ENCODE measurements around the gene CTXN2. TPM values are rescaled to one million over a fixed set of nuclear protein-coding genes. Genes with fewer than 3 reads are reported as not detected.

CTXN2 gene
- total RNA-seq, 1 experiment from 2014 or later: 0.05 TPM

DNA sequence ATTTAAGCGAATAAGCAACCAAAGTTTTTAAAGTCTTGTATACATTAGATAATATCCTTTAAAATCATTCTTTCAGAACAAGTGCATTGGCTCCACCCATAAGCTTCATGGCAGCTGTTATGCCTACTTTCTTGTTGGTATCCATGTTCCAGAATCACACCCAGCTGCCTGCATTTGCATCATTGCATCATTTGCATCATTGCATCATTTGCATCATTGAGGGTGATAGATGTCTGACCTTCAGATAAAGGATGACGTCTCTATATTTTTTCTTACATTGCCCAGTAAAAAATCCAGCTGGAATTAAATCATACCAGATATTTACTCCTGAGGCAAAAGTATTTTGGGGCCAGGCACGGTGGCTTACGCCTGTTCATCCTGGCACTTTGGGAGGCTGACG, 56.9 kb downstream of the CTXN2 start:
- in situ Hi-C loops (cut with HindIII; ENCODE audit: low pct_unique_long_range_greater_than_20kb, low sequenced_read_pairs): no loop called here
- no TSS peak for BruUV-seq (replicated peaks)
- CTCF ChIA-PET: no interaction called here

DNA sequence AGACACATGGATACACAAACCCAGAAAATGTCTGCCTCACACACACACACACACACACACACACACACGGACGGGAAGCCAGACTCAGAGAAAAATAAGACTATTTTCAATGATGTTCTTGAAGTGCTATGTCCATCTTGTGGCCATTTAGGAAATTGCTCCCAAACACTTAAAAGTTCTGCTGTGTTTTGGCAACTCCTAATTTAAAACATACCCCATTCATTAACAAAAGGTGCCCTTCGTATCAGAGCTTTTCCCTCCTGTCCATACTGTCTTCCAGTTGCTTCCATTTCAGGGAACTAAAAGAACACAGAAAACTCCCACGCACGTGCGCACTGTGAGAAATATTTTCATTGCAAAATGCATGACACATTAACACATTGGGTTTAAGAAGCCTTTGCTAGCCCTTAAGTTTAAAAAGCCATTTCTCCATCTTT, 59.2 kb downstream of the CTXN2 start:
- in situ Hi-C loops (cut with HindIII; ENCODE audit: low pct_unique_long_range_greater_than_20kb, low sequenced_read_pairs): no loop called here

More for the DNA sequence above, 56.9 kb downstream of the CTXN2 start:
- no peaks in the 10 kb centered on the region for H3K36me3 ChIP-seq (ENCODE audit: control insufficient read depth, insufficient read depth, low read length)
- TF ChIP-seq TCF7L2 (IDR thresholded peaks at IDR 0.05; ENCODE audit: low read depth, low read length) (no peak), REST (IDR thresholded peaks at IDR 0.05; ENCODE audit: insufficient read depth in 1 of 2, low read depth in 2 of 2, low read length in 1 of 2) (no peak), POLR2AphosphoS5 (IDR thresholded peaks at IDR 0.05; ENCODE audit: low read depth, low read length) (no peak), SIN3A (IDR thresholded peaks at IDR 0.05; ENCODE audit: borderline replicate concordance, insufficient read depth, low read depth, low read length) (no peak)
- TF ChIP-seq, protein P1, sequence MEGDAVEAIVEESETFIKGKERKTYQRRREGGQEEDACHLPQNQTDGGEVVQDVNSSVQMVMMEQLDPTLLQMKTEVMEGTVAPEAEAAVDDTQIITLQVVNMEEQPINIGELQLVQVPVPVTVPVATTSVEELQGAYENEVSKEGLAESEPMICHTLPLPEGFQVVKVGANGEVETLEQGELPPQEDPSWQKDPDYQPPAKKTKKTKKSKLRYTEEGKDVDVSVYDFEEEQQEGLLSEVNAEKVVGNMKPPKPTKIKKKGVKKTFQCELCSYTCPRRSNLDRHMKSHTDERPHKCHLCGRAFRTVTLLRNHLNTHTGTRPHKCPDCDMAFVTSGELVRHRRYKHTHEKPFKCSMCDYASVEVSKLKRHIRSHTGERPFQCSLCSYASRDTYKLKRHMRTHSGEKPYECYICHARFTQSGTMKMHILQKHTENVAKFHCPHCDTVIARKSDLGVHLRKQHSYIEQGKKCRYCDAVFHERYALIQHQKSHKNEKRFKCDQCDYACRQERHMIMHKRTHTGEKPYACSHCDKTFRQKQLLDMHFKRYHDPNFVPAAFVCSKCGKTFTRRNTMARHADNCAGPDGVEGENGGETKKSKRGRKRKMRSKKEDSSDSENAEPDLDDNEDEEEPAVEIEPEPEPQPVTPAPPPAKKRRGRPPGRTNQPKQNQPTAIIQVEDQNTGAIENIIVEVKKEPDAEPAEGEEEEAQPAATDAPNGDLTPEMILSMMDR (IDR thresholded peaks at IDR 0.05): no peak
- no peak overlapping the region for H3K4me3 ChIP-seq (ENCODE audit: low read depth in 2 of 2, low read length in 2 of 2)
- H3K27ac ChIP-seq (ENCODE audit: low read length): no peak overlapping the region
- intact Hi-C loops (cut with micrococcal nuclease; ENCODE audit: unreplicated experiment): no loop called here
- H3K4me1 ChIP-seq (ENCODE audit: control insufficient read depth, insufficient read depth, low read length): no peaks in the 10 kb centered on the region
- H3K9me3 ChIP-seq (ENCODE audit: control insufficient read depth, insufficient read depth, low read depth, low read length): no peaks in the 10 kb centered on the region
- POLR2A ChIA-PET: no interaction called here
- H3K27me3 ChIP-seq (ENCODE audit: control insufficient read depth, insufficient read depth, low read length): peaks cover 3% of the 10 kb centered on the region
- ATAC-seq: no peak
- no peak for DNase-seq (ENCODE audit: low read depth, low spot score)

More for the DNA sequence above, 59.2 kb downstream of the CTXN2 start:
- DNase-seq (ENCODE audit: low read depth, low spot score) (peak; percentile 56), ATAC-seq (peak; percentile 75; the same call in 1 of the 2 replicates)
- H3K27me3 ChIP-seq (ENCODE audit: control insufficient read depth, insufficient read depth, low read length): peaks cover 5% of the 10 kb centered on the region
- TF ChIP-seq TCF7L2 (IDR thresholded peaks at IDR 0.05; ENCODE audit: low read depth, low read length) (no peak), POLR2AphosphoS5 (IDR thresholded peaks at IDR 0.05; ENCODE audit: low read depth, low read length) (no peak), REST (IDR thresholded peaks at IDR 0.05; ENCODE audit: insufficient read depth in 1 of 2, low read depth in 2 of 2, low read length in 1 of 2) (no peak), SIN3A (IDR thresholded peaks at IDR 0.05; ENCODE audit: borderline replicate concordance, insufficient read depth, low read depth, low read length) (no peak)
- TF ChIP-seq, protein P1 (IDR thresholded peaks at IDR 0.05): peak; percentile 78
- ChIA-PET CTCF (no interaction called here), POLR2A (no interaction called here)
- no peak overlapping the region for H3K27ac ChIP-seq (ENCODE audit: low read length)
- no peaks in the 10 kb centered on the region for H3K36me3 ChIP-seq (ENCODE audit: control insufficient read depth, insufficient read depth, low read length)
- intact Hi-C loops (cut with micrococcal nuclease; ENCODE audit: unreplicated experiment): loop anchor here (5.0 kb wide), 1 partner anchor 138 kb away; no protein-coding TSS in a partner anchor
- H3K9me3 ChIP-seq (ENCODE audit: control insufficient read depth, insufficient read depth, low read depth, low read length): no peaks in the 10 kb centered on the region
- no peaks in the 10 kb centered on the region for H3K4me1 ChIP-seq (ENCODE audit: control insufficient read depth, insufficient read depth, low read length)
- H3K4me3 ChIP-seq (ENCODE audit: low read depth in 2 of 2, low read length in 2 of 2): no peak overlapping the region
- BruUV-seq (replicated peaks): no TSS peak

All from Panc1 (cell line).